Astrocyte (in vitro differentiated cells and primary cell): ENCODE data around the gene LYRM4. TPM values are rescaled to one million over a fixed set of nuclear protein-coding genes. Genes with fewer than 3 reads are reported as not detected.
A peak's percentile ranks its signal among the peaks of the same experiment; 100 is the strongest.

Experiments
- DNase-seq: peaks from one replicate; pipeline ENCODE4 v3.0.0-alpha.2; 2010; ENCODE audit warnings: low read depth
- FAIRE-seq: peaks from 2 replicates; lab custom pipeline; 2011; peaks lifted over from hg19 to GRCh38; lab: Jason Lieb, UNC
- H2AFZ ChIP-seq: 2 replicates; pipeline ENCODE4 v1.6.0; 2012; ENCODE audit warnings: low read depth, low read length, inconsistent platforms
- H3K27ac ChIP-seq: 2 replicates; pipeline ENCODE4 v1.5.1; 2011; ENCODE audit warnings: low read depth, low read length, inconsistent platforms
- H3K27me3 ChIP-seq: 2 replicates; pipeline ENCODE4 v1.6.0; 2011; ENCODE audit warnings: low read length, inconsistent platforms; ENCODE audit not compliant: insufficient read depth
- H3K36me3 ChIP-seq: 2 replicates; pipeline ENCODE4 v1.5.1; 2011; ENCODE audit warnings: low read length, inconsistent platforms; ENCODE audit not compliant: insufficient read depth
- H3K4me1 ChIP-seq: 2 replicates; pipeline ENCODE4 v1.5.1; 2011; ENCODE audit warnings: low read length, inconsistent platforms; ENCODE audit not compliant: insufficient read depth
- H3K4me2 ChIP-seq: 2 replicates; pipeline ENCODE4 v1.6.0; 2012; ENCODE audit warnings: low read length, inconsistent platforms
- H3K4me3 ChIP-seq: 2 replicates; pipeline ENCODE4 v1.5.1; 2011; ENCODE audit warnings: low read depth, mild to moderate bottlenecking, low read length, inconsistent platforms; ENCODE audit not compliant: insufficient read depth
- H3K79me2 ChIP-seq: 2 replicates; pipeline ENCODE4 v1.6.0; 2012; ENCODE audit warnings: mild to moderate bottlenecking, low read length, inconsistent platforms; ENCODE audit not compliant: insufficient read depth
- H3K9ac ChIP-seq: 2 replicates; pipeline ENCODE4 v1.6.0; 2012; ENCODE audit warnings: mild to moderate bottlenecking, low read length, inconsistent platforms
- H3K9me3 ChIP-seq: 2 replicates; pipeline ENCODE4 v1.5.1; 2012; ENCODE audit warnings: low read depth, mild to moderate bottlenecking, low read length, inconsistent platforms; ENCODE audit not compliant: insufficient read depth
- H4K20me1 ChIP-seq: 2 replicates; pipeline ENCODE4 v1.6.0; 2012; ENCODE audit warnings: low read length, inconsistent platforms; ENCODE audit not compliant: insufficient read depth
- H3K27ac Mint-ChIP-seq: one replicate; pipeline ENCODE4 v1.8.0; 2021; ENCODE audit warnings: mild to moderate bottlenecking, mixed read lengths; ENCODE audit not compliant: unreplicated experiment
- H3K27me3 Mint-ChIP-seq: one replicate; pipeline ENCODE4 v1.8.0; 2021; ENCODE audit warnings: low read depth, mixed read lengths; ENCODE audit not compliant: unreplicated experiment
- H3K36me3 Mint-ChIP-seq: one replicate; pipeline ENCODE4 v1.8.0; 2021; ENCODE audit warnings: low read depth, mixed read lengths; ENCODE audit not compliant: unreplicated experiment
- H3K4me1 Mint-ChIP-seq: one replicate; pipeline ENCODE4 v1.8.0; 2021; ENCODE audit warnings: low read depth, mixed read lengths; ENCODE audit not compliant: unreplicated experiment
- H3K4me3 Mint-ChIP-seq: one replicate; pipeline ENCODE4 v1.8.0; 2021; ENCODE audit warnings: mild to moderate bottlenecking, moderate library complexity, mixed read lengths; ENCODE audit not compliant: unreplicated experiment
- H3K9me3 Mint-ChIP-seq: one replicate; pipeline ENCODE4 v1.8.0; 2021; ENCODE audit warnings: mild to moderate bottlenecking, mixed read lengths; ENCODE audit not compliant: unreplicated experiment
- CTCF ChIP-seq: IDR thresholded peaks from 2 replicates; pipeline ENCODE4 v1.5.1; 2011; ENCODE audit warnings: low read depth, mild to moderate bottlenecking, inconsistent platforms, low read length, moderate library complexity; ENCODE audit not compliant: insufficient read depth
- EZH2 ChIP-seq: IDR thresholded peaks from 2 replicates; pipeline ENCODE4 v1.6.1; 2012; ENCODE audit warnings: mild to moderate bottlenecking, low read length, inconsistent platforms; ENCODE audit not compliant: insufficient read depth
- total RNA-seq: library from RNA; stranded (reverse); gene quantifications from 2 replicates; pipeline ENCODE4 v1.2.1, GENCODE V29; 2021

LYRM4 gene
- total RNA-seq, 1 donor from 2014 or later: 39.1 TPM

- peaks cover 20% of the 10 kb centered on the region for H3K4me1 Mint-ChIP-seq
- Histone ChIP-seq H2AFZ (no peak overlapping the region), H3K4me3 (no peak overlapping the region), H3K9ac (no peak overlapping the region), H3K27me3 (no peaks in the 10 kb centered on the region), H4K20me1 (peaks cover 31% of the 10 kb centered on the region), H3K4me1 (peaks cover 20% of the 10 kb centered on the region), H3K27ac (peak overlapping the region; percentile 50), H3K4me2 (peak overlapping the region; percentile 57), H3K9me3 (peaks cover 2% of the 10 kb centered on the region), H3K36me3 (no peaks in the 10 kb centered on the region), H3K79me2 (no peaks in the 10 kb centered on the region)
- H3K27ac Mint-ChIP-seq: peak overlapping the region; percentile 70
- H3K4me3 Mint-ChIP-seq: peak overlapping the region; percentile 65
- H3K27me3 Mint-ChIP-seq: no peaks in the 10 kb centered on the region
- DNase-seq: peak; percentile 56
- TF ChIP-seq CTCF (no peak), EZH2 (no peak)
- peaks cover 2% of the 10 kb centered on the region for H3K9me3 Mint-ChIP-seq
- FAIRE-seq: no peak
- peaks cover 4% of the 10 kb centered on the region for H3K36me3 Mint-ChIP-seq
These were observed 135.4 kb downstream of the LYRM4 start for GRCh38 chr6:5125152-5126006.

- Histone ChIP-seq H3K27me3 (no peaks in the 10 kb centered on the region), H3K4me1 (peaks cover 20% of the 10 kb centered on the region), H3K4me3 (no peak overlapping the region), H3K9me3 (peaks cover 2% of the 10 kb centered on the region), H3K4me2 (no peak overlapping the region), H3K79me2 (no peaks in the 10 kb centered on the region), H4K20me1 (peaks cover 31% of the 10 kb centered on the region), H3K36me3 (no peaks in the 10 kb centered on the region), H3K9ac (no peak overlapping the region), H2AFZ (no peak overlapping the region), H3K27ac (no peak overlapping the region)
- Mint-ChIP-seq H3K36me3 (peaks cover 4% of the 10 kb centered on the region), H3K9me3 (peaks cover 4% of the 10 kb centered on the region), H3K27me3 (no peaks in the 10 kb centered on the region), H3K4me3 (no peak overlapping the region), H3K27ac (no peak overlapping the region), H3K4me1 (peaks cover 20% of the 10 kb centered on the region)
- DNase-seq (no peak), FAIRE-seq (no peak)
- TF ChIP-seq CTCF (no peak), EZH2 (no peak)
These were observed 136.2 kb downstream of the LYRM4 start for GRCh38 chr6:5124526-5124925.
